ENCODE measurements around the gene REEP3. TPM values are rescaled to one million over a fixed set of nuclear protein-coding genes. Genes with fewer than 3 reads are reported as not detected.

The REEP3 gene
- total RNA-seq, 6 experiments from 2014 or later, result 66.0 to 83.2 (median 75.6) TPM

- H3K4me1 Mint-ChIP-seq (ENCODE audit: low read depth), result peaks cover 7% of the 10 kb centered on the region
- no peaks in the 10 kb centered on the region for H3K9me3 Mint-ChIP-seq
- H3K27me3 Mint-ChIP-seq (ENCODE audit: insufficient read depth), result peaks cover 2% of the 10 kb centered on the region
- H3K27ac Mint-ChIP-seq, result peak overlapping the region; percentile 5; the same call in 1 of the 2 replicates
- no peak for DNase-seq
- peaks cover 27% of the 10 kb centered on the region for H3K36me3 Mint-ChIP-seq (ENCODE audit: low read depth)
- TF ChIP-seq CTCF (IDR thresholded peaks at IDR 0.05), result no peak
- no peak overlapping the region for H3K4me3 Mint-ChIP-seq
Observed at GRCh38 chr10:63595072-63595471, 73.9 kb downstream of the REEP3 start.

GRCh38 chr10:63596924-63597323, 75.7 kb downstream of the REEP3 start:
- peaks cover 7% of the 10 kb centered on the region for H3K4me1 Mint-ChIP-seq (ENCODE audit: low read depth)
- H3K36me3 Mint-ChIP-seq (ENCODE audit: low read depth), result peaks cover 27% of the 10 kb centered on the region
- no peaks in the 10 kb centered on the region for H3K9me3 Mint-ChIP-seq
- H3K27me3 Mint-ChIP-seq (ENCODE audit: insufficient read depth), result peaks cover 2% of the 10 kb centered on the region
- H3K27ac Mint-ChIP-seq, result no peak overlapping the region
- no peak for TF ChIP-seq CTCF (IDR thresholded peaks at IDR 0.05)
- no peak for DNase-seq
- no peak overlapping the region for H3K4me3 Mint-ChIP-seq

- H3K36me3 Mint-ChIP-seq (ENCODE audit: low read depth), result peaks cover 18% of the 10 kb centered on the region
- H3K4me1 Mint-ChIP-seq (ENCODE audit: low read depth), result no peaks in the 10 kb centered on the region
- no peak for DNase-seq
- no peak overlapping the region for H3K4me3 Mint-ChIP-seq
- no peak overlapping the region for H3K27ac Mint-ChIP-seq
- no peak for TF ChIP-seq CTCF (IDR thresholded peaks at IDR 0.05)
- no peaks in the 10 kb centered on the region for H3K9me3 Mint-ChIP-seq
- no peaks in the 10 kb centered on the region for H3K27me3 Mint-ChIP-seq (ENCODE audit: insufficient read depth)
Observed at GRCh38 chr10:63600540-63600939, 79.3 kb downstream of the REEP3 start.

GRCh38 chr10:63603709-63604445, 82.7 kb downstream of the REEP3 start:
- DNase-seq, result no peak
- no peak overlapping the region for H3K4me3 Mint-ChIP-seq

GRCh38 chr10:63605197-63605967, 84.2 kb downstream of the REEP3 start:
- no peak for DNase-seq
- no peaks in the 10 kb centered on the region for H3K4me1 Mint-ChIP-seq (ENCODE audit: low read depth)
- no peak overlapping the region for H3K4me3 Mint-ChIP-seq
- H3K9me3 Mint-ChIP-seq, result no peaks in the 10 kb centered on the region
- H3K27me3 Mint-ChIP-seq (ENCODE audit: insufficient read depth), result no peaks in the 10 kb centered on the region; the same call in 1 of the 2 replicates
- H3K36me3 Mint-ChIP-seq (ENCODE audit: low read depth), result peaks cover 4% of the 10 kb centered on the region; the same call in 1 of the 2 replicates
- no peak overlapping the region for H3K27ac Mint-ChIP-seq
- TF ChIP-seq CTCF (IDR thresholded peaks at IDR 0.05), result no peak

More at GRCh38 chr10:63603709-63604445, 82.7 kb downstream of the REEP3 start:
- no peak for TF ChIP-seq CTCF (IDR thresholded peaks at IDR 0.05)
- Mint-ChIP-seq H3K27me3 (ENCODE audit: insufficient read depth) (no peaks in the 10 kb centered on the region; the same call in 1 of the 2 replicates), H3K9me3 (no peaks in the 10 kb centered on the region), H3K27ac (no peak overlapping the region; the same call in 1 of the 2 replicates), H3K36me3 (ENCODE audit: low read depth) (no peaks in the 10 kb centered on the region), H3K4me1 (ENCODE audit: low read depth) (no peaks in the 10 kb centered on the region)

Data from HFFc6 (cell line).